ENCODE measurements around the gene PELI1. TPM values are rescaled to one million over a fixed set of nuclear protein-coding genes. Genes with fewer than 3 reads are reported as not detected.

PELI1 gene
- total RNA-seq, 1 donor from 2014 or later, result 15.8 TPM

DNA sequence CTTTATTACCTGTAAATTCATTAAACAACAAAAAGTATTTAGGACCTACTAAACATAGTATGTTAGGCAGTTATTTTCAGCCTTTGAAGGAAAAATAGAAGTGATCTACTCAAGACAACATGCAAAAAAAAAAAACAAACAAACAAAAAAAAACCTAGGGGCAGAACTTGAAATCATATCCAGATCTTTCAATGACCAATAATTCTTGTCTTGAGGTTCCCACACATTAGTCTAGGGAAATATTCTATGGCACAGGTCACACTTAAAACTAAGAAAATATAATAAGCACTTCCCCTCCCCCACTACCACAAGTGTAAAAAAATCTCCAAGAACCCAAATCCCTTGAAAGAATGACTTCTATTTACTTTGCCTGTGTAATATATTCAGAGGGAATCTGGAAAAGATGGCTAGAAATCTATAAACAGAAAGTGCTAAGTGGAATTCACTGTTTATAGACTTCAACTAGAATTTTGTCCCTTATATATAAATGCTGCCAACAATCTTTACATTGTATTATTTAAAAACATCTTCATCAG lies 3.5 kb downstream of the PELI1 start:
- H3K36me3 ChIP-seq (ENCODE audit: control insufficient read depth, insufficient read depth, low read length), result no peaks in the 10 kb centered on the region
- TF ChIP-seq, protein P1, sequence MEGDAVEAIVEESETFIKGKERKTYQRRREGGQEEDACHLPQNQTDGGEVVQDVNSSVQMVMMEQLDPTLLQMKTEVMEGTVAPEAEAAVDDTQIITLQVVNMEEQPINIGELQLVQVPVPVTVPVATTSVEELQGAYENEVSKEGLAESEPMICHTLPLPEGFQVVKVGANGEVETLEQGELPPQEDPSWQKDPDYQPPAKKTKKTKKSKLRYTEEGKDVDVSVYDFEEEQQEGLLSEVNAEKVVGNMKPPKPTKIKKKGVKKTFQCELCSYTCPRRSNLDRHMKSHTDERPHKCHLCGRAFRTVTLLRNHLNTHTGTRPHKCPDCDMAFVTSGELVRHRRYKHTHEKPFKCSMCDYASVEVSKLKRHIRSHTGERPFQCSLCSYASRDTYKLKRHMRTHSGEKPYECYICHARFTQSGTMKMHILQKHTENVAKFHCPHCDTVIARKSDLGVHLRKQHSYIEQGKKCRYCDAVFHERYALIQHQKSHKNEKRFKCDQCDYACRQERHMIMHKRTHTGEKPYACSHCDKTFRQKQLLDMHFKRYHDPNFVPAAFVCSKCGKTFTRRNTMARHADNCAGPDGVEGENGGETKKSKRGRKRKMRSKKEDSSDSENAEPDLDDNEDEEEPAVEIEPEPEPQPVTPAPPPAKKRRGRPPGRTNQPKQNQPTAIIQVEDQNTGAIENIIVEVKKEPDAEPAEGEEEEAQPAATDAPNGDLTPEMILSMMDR (IDR thresholded peaks at IDR 0.05; ENCODE audit: insufficient read depth, low read length, poor library complexity, severe bottlenecking), result no peak
- H3K27me3 ChIP-seq (ENCODE audit: control insufficient read depth, insufficient read depth, low read length), result no peaks in the 10 kb centered on the region
- no peak for DNase-seq (ENCODE audit: low read depth)
- no peak overlapping the region for H3K4me3 ChIP-seq (ENCODE audit: low read depth, low read length)

DNA sequence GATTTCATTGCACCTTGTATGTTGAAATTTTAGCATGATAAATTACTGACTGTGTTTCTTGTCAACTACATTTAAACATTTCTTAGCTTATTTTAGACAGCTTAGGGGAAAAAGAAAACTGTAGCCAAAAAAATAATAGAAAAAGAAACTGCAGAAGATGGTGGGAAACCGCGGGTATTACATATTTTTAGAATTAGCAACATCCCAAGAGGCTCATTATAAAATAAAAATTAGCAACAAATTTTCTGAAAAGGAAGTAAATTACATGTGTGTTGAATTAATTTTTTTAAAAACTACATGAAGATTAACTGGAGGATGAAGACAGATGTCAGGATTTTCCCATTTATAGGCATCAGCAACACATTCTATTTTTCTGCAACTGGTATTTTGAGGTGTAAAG lies 4.3 kb downstream of the PELI1 start:
- no peak overlapping the region for H3K4me3 ChIP-seq (ENCODE audit: low read depth, low read length)
- no peak for DNase-seq (ENCODE audit: low read depth)

DNA sequence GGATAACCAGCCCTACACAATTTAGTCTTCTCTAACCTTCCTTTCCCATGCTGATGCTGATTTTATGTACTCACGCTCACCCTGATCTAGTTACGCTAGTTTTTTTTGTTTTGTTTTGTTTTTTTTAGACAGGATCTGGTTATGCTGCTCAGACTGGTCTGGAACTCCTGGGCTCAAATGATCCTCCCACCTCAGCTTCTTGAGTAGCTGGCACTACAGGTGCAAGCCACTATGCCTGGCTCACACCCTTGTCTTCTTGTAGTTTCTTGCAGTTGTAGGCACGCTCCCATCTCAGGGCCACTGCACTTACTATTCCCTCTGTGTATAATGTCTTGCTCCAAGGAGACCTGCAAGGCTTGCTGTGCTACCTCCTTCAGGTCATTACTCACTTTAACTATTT lies 6.2 kb downstream of the PELI1 start:
- DNase-seq (ENCODE audit: low read depth), result no peak
- H3K27me3 ChIP-seq (ENCODE audit: control insufficient read depth, insufficient read depth, low read length), result no peaks in the 10 kb centered on the region
- no peaks in the 10 kb centered on the region for H3K36me3 ChIP-seq (ENCODE audit: control insufficient read depth, insufficient read depth, low read length)
- no peak overlapping the region for H3K4me3 ChIP-seq (ENCODE audit: low read depth, low read length)
- TF ChIP-seq, protein P1 (IDR thresholded peaks at IDR 0.05; ENCODE audit: insufficient read depth, low read length, poor library complexity, severe bottlenecking), result no peak

More for the DNA sequence above, 4.3 kb downstream of the PELI1 start:
- Histone ChIP-seq H3K27me3 (ENCODE audit: control insufficient read depth, insufficient read depth, low read length) (no peaks in the 10 kb centered on the region), H3K36me3 (ENCODE audit: control insufficient read depth, insufficient read depth, low read length) (no peaks in the 10 kb centered on the region)
- TF ChIP-seq, protein P1 (IDR thresholded peaks at IDR 0.05; ENCODE audit: insufficient read depth, low read length, poor library complexity, severe bottlenecking), result no peak

DNA sequence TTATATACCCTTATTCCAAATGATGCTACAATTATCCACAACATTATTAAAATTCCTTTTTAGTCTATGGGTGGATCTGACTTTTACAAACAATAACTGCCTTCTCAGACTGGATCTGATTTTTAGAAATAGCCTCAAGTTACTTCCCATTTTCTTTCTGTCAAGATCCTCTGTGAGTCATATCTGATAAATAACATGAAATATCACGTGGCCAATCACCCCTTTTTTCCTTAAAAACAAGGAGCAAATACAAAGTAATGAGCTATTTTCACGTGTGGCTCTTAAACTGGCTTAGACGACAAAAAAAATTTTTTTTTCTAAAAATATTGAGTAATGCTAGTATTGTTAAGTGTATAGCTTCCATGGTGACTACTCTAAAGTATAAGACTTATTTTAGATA lies 6.7 kb downstream of the PELI1 start:
- no peaks in the 10 kb centered on the region for H3K27me3 ChIP-seq (ENCODE audit: control insufficient read depth, insufficient read depth, low read length)
- TF ChIP-seq, protein P1 (IDR thresholded peaks at IDR 0.05; ENCODE audit: insufficient read depth, low read length, poor library complexity, severe bottlenecking), result no peak
- DNase-seq (ENCODE audit: low read depth), result no peak
- no peaks in the 10 kb centered on the region for H3K36me3 ChIP-seq (ENCODE audit: control insufficient read depth, insufficient read depth, low read length)
- H3K4me3 ChIP-seq (ENCODE audit: low read depth, low read length), result no peak overlapping the region

DNA sequence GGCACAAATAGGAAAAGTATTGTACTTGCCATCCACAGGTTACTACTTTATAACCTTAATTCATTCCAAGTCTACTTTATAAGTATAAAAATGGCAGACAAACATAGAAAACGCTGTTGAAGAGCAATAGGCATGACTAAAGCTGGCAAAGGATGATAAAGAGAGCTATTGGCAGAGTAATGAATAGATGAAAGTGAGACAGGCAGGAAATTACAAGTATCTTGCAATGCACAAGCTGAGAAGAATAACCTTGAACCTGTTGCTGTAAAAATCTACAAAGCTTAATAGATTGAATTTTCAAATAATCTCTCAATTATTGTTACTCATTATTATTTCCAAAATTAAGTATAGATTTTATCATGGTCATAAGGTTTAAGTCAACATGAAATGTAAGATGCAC lies 8.8 kb downstream of the PELI1 start:
- Histone ChIP-seq H3K4me3 (ENCODE audit: low read depth, low read length) (no peak overlapping the region), H3K27me3 (ENCODE audit: control insufficient read depth, insufficient read depth, low read length) (no peaks in the 10 kb centered on the region), H3K36me3 (ENCODE audit: control insufficient read depth, insufficient read depth, low read length) (no peaks in the 10 kb centered on the region)
- TF ChIP-seq, protein P1 (IDR thresholded peaks at IDR 0.05; ENCODE audit: insufficient read depth, low read length, poor library complexity, severe bottlenecking), result no peak
- DNase-seq (ENCODE audit: low read depth), result no peak

DNA sequence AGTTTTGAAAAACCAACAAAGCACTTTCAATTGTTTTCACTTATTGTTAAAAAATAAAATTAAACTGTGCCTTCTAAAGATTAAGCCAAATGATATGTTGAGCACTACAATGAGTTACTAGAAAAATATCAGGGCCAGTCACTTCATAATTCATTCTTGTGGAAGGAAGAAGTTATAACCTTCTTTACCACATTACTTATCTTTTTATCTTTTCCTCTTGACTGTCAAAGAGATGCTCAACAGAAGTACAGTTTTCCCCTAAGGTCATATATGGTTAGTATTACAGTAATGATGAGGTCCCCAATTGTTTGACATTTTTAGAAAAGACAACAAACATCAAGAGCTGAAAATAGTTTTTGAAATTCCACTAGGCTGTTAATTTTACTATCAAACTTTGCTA lies 9.4 kb downstream of the PELI1 start:
- TF ChIP-seq, protein P1 (IDR thresholded peaks at IDR 0.05; ENCODE audit: insufficient read depth, low read length, poor library complexity, severe bottlenecking), result no peak
- no peak overlapping the region for H3K4me3 ChIP-seq (ENCODE audit: low read depth, low read length)
- no peak for DNase-seq (ENCODE audit: low read depth)
- H3K36me3 ChIP-seq (ENCODE audit: control insufficient read depth, insufficient read depth, low read length), result no peaks in the 10 kb centered on the region
- no peaks in the 10 kb centered on the region for H3K27me3 ChIP-seq (ENCODE audit: control insufficient read depth, insufficient read depth, low read length)
